ENCODE results near the gene WDR55.
"Not testable (repeated sequence)": the region's sequence is repeated elsewhere in the genome, so short reads cannot be mapped to it uniquely, and the experiment has no call there.

Gene WDR55

DNA sequence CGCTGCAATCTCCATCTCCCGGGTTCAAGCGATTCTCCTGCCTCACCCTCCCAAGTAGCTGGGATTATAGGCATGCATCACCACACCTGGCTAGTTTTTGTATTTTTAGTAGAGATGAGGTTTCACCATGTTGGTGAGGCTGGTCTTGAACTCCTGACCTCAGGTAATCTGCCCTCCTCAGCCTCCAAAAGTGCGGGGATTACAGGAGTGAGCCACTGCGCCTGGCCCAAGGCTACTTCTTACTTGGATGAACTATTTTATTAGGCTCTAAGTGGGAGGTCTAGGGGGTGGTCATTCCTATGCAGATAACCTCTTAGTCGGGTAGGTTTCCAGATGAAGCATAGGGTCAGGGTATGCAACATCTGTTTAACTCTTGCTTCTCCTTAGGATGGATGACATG lies 4.3 kb upstream of the WDR55 start:
- not testable (repeated sequence) for DNase-seq

DNA sequence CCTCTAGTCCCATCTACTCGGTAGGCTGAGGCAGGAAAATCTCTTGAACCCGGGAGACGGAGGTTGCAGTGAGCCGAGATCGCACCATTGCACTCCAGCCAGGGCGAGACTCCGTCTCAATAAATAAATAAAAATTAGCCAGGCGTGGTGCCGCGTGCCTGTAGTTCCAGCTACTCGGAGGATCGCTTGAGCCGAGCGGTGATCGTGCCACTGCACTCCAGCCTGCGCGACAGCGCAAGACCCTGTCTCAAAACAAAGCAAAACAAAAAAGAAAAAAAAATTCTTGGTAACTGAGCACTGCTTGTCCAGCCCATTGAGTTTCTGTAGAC lies 710 bp upstream of the WDR55 start:
- DNase-seq = no peak

DNA sequence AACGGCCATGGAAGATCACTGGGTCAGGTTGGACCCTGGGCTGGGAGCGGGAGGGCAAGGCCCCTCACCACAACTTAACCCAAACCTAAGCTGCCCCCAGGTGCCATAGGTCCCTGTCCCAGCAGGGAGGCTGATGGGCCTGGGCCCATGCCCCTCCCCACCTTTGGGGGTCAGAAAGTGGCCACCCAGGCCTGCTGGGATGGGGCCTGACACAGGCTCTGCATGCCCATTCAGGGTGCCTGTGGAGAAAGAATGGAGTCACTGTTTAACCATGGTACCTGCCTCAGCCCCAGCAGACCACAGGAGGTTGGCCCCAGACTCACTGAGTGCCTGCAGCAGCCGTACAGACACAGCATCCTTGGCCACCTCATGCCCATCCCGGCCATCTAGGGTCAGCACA lies 6.3 kb downstream of the WDR55 start:
- DNase-seq = not testable (repeated sequence)

DNA sequence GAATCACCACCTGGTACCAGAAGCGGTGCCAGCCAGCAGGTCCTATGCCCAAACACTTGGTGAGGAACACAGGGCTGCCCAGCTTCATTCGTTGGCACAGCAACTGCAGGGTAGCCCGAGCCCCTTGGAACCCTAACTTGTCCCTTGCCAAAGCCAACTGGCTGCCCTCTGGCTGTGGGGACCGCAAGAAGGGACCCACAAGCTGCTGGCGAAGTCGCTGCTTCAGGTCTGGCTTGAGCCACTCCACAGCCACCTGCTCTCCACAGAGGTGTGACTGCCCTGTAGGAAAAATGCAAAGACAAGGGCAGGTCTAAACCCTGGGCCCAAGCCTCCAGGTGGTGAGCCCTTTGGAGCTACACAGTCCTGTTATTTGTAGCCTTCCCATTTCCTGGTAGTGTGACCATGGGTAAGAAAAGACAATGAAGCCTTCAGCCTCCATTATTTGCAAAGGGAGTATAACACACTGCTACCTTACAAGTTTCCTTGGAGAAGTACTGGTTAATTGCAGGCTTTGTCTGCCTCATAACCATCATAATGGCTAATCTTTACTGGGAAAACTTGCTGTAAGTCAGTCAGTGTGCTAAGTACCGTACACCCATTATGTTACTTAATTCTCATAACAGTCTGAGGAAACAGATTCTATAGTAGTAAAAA lies 6.9 kb downstream of the WDR55 start:
- no peak for DNase-seq

DNA sequence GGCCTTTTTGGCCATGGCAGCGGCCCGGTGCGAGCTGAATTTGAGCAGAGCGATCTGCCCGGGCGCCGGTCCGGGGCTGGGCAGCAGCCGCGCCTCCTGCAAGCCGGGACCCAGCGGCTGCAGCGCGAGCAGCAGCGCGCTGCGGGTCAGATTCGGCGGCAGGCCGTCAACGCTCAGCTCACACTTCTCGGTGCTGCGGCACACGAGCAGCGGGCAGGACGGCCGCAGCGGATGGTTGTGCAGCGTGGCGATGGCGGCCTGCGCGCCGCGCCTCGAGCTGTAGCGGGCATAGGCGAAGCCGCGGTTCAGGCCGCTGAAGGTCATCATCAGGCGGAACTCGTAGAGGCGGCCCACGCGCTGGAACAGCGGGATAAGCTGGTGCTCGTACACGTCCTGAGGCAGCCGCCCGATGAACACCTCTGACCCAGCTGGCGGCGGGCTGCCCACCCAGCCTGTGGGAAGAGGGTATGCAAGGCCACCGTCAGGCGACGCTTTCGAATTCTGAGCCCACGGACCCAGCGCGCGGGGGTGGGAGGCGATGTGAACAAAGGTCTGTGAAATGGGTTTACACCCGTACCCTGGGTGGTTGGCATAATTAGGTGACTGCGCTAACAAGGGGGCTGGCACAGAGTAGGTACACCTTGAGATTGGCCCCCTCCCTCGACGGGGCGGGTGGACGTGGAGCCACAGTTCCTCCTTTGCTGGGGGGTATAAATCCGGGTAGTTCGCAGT lies 7.9 kb downstream of the WDR55 start:
- no peak for DNase-seq

DNA sequence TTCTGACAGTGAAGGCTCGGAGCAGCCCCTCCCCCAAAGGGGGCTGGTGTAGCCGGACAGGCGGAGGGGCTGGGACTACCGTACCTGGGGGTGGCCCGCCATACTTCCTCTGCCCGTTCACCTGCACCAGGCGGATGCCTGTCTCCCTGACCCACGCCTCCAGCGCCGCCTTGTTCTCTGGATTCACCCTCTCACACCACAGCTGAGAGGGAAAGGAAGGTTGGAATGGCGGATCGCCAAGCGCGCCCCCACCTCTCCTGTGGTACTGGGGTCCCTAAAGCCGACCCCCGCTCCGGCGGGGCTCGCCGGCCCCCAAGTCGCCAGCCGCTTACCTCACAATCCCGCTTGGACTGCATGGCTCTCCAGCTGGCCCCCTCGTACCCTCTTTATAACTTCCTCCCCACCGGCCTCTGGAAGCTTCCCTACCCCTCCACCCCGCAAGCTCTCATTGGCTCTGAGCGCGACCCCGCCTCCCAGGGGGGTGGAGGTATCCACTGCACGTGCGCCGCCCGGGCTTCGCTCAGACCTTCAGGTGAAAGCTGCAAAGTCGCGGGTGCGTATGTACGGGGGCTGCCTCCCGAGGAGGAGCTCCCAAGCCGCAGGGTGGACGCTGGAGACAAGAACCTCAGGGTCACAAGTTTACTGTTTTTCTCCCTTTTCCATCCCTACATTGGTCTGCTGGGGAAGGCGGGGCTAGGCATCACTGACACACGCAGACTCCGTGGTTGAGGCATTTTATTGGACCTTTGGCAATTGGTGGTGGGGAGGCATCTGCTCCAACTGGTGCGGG lies 8.7 kb downstream of the WDR55 start, which contains the start of gene DND1:
Gene DND1, minus strand, starts transcription at position 390 of the 790 bp plus-strand sequence. Its CDS starts 34 bp downstream, at position 356.
- no peak for DNase-seq

DNA sequence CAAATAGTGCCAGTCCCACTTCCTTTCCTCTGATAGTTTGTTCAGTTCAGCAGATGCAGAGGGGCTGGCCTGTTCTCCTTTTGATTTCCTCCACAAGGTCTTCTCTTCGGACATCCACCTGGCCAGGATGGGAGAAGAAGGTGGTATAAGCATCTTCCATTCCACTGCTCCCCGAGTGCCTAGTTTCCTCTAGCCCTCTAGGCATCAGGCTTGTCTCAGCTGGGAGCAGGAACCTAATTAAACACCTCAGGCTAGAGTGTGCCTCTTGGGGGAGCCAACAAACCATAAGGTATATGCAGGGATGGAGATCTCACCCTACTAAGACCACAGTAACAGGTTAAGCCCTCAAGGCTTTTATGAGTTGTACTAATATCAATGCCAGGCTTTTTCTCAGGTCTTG lies 9.5 kb downstream of the WDR55 start:
- peak; percentile 38 for DNase-seq

DNA sequence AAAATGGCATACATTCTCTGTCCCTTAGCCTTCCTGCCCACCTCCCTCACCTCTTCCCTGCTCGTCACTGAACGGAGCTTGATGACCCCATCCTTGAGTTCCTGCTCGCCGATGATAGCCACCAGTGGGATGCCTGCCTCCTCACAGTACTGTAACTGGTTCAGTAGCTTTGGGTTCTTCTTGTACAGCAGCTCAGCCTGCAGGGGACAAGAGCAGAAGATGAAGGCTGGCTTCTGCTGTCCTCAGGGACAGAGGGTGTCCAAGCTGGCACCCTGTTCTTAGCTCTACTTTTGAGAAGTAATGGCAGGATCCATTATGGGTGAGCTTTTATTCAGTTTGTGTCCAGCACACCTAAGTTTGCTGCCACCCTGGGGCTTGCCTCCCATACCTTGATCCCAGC lies 9.9 kb downstream of the WDR55 start:
- DNase-seq = no peak

DNA sequence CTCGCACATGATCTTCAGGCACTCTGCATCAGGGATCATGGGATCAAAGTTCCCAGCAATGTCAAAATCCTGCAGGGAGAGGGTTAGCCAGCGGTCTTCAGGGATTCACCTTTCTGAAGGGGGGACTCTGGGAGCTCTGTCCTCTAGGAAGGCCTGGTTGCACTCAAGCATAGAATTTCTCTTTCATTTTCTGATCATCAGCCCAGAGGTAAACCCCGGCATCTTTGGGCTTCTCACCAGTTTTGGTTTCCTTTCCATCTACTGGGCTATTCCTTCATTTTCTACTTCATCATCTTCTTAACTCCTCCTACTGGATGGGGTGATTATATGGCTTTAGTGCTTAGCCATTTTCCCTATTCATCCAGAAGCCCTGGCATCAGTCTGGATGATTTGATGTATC lies 13.2 kb downstream of the WDR55 start:
- no peak for DNase-seq

DNA sequence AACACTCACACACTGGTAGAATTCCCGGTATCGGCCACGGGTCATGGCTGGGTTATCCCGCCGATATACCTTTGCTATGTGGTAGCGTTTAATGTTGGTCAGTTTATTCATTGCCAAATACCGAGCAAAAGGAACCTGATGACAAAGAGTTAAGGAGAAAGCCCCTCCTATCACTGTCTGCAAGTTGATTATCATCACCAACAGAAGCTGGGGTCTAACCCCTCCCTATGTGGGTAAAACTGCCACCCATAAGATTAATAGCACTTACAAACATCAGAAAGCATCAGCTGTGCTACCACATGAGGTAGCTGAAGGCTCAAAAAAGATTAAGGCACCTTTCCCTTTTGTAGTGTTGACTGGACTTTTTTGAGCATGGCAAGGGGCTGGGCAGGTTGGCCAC lies 14.3 kb downstream of the WDR55 start:
- DNase-seq = peak; percentile 98

DNA sequence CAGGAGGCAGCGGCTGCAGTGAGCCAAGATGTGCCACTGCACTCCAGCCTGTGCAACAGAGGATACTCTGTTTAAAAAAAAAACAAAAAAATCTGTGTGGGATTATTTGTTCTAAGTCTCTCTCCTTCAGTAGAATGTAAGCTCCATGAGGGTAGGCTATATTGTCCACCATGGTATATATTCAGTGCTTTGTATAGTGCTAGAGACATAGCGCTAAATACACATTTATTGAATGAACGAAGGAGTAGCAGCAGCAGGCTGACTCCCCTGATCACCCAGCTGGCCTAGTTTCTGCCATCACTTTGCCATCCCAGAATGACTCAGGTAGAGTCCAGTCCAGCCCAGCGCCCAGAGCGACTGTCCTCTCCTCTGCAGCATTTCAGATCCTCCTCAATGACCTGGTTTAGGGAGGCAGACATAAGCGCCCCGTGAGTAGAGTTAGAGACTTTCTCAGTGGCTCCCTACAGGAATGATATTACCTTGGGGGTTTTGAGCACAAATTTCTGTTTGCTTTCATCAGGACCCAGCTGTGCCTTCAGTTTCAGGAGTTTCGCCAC lies 25.8 kb downstream of the WDR55 start:
- DNase-seq = no peak

DNA sequence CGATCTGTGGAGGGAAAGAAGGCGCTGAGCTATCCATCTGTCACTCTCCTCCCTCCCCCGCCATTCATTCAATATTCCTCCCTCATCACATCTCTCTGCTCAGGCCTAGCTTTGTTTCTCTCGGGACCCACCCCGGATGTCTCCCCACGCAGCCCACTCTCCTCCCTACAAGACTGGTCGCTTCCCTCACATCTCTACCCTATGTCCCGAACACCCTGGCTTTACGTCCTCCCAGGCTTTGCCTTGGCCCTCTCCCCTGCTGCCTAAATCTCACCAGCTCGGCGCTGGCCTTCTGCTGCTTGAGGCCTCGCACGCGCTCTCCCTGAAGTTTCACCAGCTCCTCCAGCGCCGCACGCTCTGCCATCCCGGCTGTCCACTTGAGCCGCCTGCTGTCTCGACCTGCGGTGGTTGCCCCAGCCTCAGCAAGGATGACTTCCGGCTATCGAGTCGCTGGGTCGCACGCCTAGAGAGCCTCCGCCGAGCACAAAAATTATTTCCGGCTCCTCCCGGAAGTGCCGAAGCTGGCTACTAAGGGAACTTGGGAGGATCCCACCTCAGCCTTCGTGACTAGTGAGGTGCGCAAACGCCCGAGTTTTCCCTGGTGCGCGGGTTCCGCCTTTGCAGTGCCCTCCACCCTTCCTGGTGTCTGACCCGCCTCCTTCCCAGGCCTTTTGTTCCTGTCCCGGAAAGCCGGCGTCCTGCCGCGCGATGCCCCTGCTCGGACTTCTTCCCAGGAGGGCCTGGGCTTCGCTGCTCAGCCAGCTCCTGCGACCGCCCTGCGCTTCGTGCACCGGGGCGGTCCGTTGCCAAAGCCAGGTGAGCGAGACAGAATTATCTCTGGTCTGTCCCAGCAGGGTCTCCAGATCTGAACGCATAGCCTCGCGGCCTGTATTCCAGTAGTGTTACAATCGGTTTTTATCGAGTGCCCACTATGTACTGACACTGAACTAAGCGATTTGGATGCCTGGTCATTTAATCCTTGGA lies 26.5 kb downstream of the WDR55 start, which contains the start of the genes HARS1 and HARS2:
Gene HARS1, minus strand, starts transcription at position 430 of the 984 bp plus-strand sequence. Its CDS starts 66 bp downstream, at position 364.
Gene HARS2, plus strand, starts transcription at position 515 of the 984 bp plus-strand sequence. Its CDS starts 194 bp downstream, at position 709.
- DNase-seq = peak; percentile 95

DNA sequence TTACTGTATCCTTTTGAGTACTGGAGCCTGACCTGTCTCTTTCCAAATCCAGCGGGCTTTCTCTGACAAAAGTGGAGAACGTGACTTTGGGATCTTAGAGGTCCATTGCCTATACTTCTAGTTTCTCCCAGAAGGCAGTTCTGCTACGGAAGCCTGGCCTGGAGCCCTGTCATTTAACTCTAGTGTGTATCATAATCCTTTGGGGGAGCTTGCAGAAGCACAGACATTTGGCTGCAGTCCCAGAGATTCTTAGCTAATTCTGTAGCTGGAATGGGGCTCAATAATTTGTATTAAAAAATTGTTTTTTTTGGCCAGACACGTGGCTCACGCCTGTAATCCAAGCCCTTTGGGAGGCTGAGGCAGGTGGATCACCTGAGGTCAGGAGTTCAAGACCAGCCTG lies 29.6 kb downstream of the WDR55 start:
- DNase-seq = no peak

DNA sequence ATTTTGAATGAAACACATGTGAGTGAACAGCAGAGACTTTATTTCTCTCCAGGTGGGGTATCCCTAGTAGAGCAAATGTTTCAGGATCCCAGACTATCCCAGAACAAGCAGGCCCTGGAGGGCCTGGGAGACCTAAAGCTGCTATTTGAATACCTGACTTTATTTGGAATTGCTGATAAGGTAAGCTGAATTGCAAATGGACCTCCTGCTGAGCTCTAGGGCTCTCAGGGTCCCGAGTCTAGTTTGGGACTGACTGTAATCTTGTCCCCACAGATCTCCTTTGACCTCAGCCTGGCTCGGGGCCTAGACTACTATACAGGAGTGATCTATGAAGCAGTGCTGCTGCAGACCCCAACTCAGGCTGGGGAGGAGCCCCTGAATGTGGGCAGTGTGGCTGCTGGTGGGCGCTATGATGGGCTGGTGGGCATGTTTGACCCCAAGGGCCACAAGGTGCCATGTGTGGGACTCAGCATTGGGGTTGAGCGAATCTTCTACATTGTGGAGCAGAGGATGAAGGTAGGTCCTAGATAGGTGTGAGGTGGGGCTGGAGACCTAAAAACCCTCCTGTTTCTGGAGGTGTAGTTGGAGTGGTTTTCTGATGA lies 32.3 kb downstream of the WDR55 start:
- no peak for DNase-seq

DNA sequence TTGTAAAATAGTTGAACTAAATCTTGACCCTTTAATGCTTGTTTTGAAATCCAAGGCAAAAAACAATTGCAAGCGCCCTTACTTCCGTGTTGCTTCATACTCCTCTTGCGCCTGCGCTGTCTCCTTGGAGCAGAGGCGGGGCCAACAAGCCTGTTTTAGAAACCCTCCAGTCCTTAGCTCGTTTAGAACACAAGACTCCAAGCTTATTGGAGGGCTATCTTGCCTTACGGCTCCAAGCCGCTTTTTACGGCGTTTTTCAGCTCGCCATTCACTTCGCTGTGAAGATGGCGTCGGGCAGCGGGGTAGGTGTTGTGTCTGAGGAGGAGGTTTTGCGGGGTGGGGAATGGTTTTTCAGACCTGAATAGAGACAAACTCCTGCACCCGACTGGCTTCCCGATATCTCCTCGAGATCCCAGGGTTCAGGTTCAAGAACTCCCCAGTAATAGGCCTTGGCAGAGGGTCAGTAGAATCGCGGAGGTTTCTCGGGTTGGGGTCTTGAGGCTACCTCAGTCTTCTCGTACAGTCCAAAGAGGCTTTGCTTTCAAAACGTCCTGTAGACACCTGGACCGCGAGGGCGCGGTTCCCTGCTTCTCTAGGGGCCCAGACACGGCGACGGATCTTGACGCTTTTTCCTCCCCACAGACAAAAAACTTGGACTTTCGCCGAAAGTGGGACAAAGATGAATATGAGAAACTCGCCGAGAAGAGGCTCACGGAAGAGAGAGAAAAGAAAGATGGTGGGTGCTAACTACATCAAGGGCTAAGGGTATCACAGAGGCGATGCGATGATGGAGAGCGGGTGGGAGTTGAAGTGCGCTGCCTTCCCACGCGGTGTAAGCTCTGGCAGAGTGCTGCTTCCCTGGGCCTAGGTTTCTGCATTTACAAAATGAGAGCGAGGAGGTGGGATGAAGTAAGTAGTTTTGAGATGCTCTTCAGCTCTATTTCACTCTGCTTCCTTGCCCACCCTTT lies 35.8 kb downstream of the WDR55 start, which contains the start of gene ZMAT2:
Gene ZMAT2, plus strand, starts transcription at position 271 of the 968 bp plus-strand sequence. Its CDS starts 14 bp downstream, at position 285.
- DNase-seq = peak; percentile 99

DNA sequence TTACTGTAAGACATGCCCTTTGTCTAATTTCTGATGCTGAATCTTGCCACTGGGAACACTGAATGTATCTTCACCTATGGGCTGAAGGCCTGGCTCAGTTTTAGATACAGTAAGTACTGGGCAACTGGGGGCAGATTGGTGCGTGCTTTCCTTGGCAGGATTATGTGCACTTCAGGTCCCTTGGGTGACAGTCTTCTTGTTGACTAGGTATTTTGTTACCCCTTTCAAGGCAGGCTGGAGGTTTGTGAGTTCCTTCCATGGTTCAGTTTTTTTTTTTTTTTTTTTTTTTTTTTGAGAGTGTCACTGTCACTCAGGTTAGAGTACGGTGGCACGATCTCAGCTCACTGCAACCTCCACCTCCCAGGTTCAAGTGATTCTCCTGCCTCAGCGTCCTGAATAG lies 43.1 kb downstream of the WDR55 start:
- DNase-seq = no peak

DNA sequence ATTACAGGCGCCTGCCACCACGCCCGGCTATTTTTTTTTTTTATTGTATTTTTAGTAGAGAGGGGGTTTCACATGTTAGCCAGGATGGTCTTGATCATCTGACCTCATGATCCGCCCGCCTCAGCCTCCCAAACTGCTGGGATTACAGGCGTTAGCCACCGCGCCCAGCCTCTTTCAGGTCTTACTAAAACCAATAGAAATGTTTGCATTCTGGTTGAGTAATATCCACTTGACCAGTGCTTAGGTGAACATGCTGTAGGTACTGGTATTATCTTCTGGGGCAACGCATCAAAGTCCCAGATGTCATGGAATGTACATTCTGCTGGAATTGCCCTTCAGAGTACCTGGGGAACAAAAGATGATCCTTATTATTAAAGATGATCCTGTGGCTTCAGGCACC lies 44.1 kb downstream of the WDR55 start:
- not testable (repeated sequence) for DNase-seq

DNA sequence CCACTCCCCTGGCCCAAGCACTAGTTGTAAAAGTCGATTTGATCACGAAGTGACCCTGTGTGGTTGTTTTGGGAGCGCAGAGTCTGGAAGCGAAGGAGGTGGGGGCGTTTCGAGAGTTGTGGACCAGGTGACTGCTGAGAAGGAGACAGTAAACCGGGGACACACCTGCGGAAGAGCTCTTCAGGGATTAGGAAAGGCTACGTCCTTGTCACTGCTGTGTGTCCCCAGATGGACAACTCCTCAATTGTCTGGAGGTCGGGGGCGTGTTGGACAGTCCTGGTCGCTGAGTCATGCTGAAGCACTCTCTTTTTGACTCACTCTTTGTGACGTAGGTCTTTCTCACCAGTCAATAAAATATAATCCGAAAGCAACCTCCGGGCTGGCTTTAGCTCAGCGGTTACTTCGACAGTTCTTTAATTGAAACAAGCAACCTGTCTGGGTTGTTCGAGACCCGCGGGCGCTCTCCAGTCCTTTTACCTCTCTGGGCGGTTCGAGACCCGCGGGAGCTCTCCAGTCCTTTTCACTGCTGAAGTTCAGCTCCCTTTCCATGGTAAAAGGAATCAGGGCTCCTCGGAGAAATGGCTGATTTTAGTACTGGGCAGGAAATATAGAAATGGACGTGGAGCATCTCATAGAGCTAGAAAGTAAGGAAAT lies 46.3 kb downstream of the WDR55 start:
- peak; percentile 99 for DNase-seq

DNA sequence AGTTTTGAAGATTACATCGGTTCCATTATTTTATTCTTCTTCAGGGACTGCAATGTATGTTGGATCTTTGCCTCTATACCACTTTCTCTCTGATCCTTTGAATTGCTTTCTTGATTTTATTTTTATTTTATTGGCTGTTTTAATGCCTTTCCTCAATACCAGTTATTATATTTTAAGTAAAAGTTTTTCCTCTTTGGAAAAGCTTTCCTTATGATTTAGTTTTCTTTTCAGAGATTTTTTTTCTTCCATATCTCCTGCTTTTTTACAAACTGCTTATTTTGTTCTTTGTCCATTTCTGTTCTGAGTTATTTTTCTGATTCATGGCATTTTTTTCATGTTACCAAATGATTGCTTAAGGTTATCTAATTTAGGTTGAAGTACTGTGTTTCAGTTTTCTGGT lies 47.1 kb downstream of the WDR55 start:
- no peak for DNase-seq
